Activated B cell treated with CpG ODN at 0.5 μM for 24 hours (primary cell): ENCODE data around the gene KRT1. TPM values are rescaled to one million over a fixed set of nuclear protein-coding genes. Genes with fewer than 3 reads are reported as not detected.

Experiments
- ATAC-seq: fragments of 200-7000 bp; cut with Tn5 transposase; one replicate; pipeline ENCODE4 v1.10.0; 2021; ENCODE audit warnings: low read depth, mild to moderate bottlenecking, moderate library complexity
- CTCF ChIA-PET: fragments of 350-600 bp; sonication (Branson Sonifier 250); formaldehyde crosslinking; loops from one replicate; lab custom pipeline; 2021; ENCODE audit warnings: antibody characterized with exemption; lab: Charles Lee
- POLR2A ChIA-PET: fragments of 350-600 bp; sonication (Branson Sonifier 250); formaldehyde crosslinking; loops from one replicate; lab custom pipeline; 2021; ENCODE audit warnings: antibody characterized with exemption; lab: Charles Lee
- DNase-seq: peaks from one replicate; pipeline ENCODE4 v3.0.0; 2022
- H3K27ac Mint-ChIP-seq: one replicate; pipeline ENCODE4 v1.8.0; 2020; ENCODE audit warnings: mixed read lengths
- H3K27me3 Mint-ChIP-seq: one replicate; pipeline ENCODE4 v1.8.0; 2021; ENCODE audit warnings: mixed read lengths
- H3K36me3 Mint-ChIP-seq: one replicate; pipeline ENCODE4 v1.8.0; 2021; ENCODE audit warnings: low read depth, mixed read lengths
- H3K4me1 Mint-ChIP-seq: one replicate; pipeline ENCODE4 v1.8.0; 2021; ENCODE audit warnings: mixed read lengths
- H3K4me3 Mint-ChIP-seq: one replicate; pipeline ENCODE4 v1.8.0; 2020; ENCODE audit warnings: mild to moderate bottlenecking, mixed read lengths
- H3K9me3 Mint-ChIP-seq: one replicate; pipeline ENCODE4 v1.8.0; 2020; ENCODE audit warnings: mixed read lengths
- intact Hi-C: fragments of 100-400 bp; cut with micrococcal nuclease; formaldehyde crosslinking; loops from one replicate; pipeline ENCODE4 v1.15.1; 2024
- total RNA-seq: library from RNA; stranded (reverse); gene quantifications from 2 replicates; pipeline ENCODE4 v1.2.3, GENCODE V29; 2022
- TF ChIP-seq, protein P1 (sequence below): fragments of 200-600 bp; IDR thresholded peaks from one replicate; pipeline ENCODE4 v1.8.0; 2022; ENCODE audit warnings: antibody characterized with exemption, mild to moderate bottlenecking

The KRT1 gene
- total RNA-seq, 1 donor from 2014 or later: not detected

DNA sequence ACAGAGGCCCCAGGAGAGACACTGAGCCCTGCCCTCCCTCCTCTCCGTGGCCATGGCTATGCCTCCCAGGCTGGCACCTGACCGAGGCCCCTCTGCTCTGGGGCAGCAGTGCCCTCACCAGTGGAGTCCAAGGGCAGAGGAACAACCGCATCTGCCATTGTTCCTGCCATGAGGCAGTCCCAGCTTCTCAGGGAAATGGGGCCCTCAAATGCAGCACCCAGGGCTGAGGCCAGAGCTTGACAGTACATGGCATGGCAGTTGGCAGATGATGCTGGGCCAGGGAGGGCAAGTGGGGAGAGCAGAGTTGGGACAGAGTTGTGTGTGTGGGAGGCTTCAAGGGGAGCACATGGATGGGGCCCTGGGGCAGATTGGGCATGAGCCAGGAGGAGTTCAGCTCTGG is 44.2 kb upstream of the KRT1 start:
- no peak for ATAC-seq
- CTCF ChIA-PET: no interaction called here
- no peak for DNase-seq
- Mint-ChIP-seq H3K4me3 (no peak overlapping the region), H3K9me3 (no peaks in the 10 kb centered on the region), H3K4me1 (no peaks in the 10 kb centered on the region), H3K27me3 (peaks cover 8% of the 10 kb centered on the region), H3K36me3 (no peaks in the 10 kb centered on the region), H3K27ac (no peak overlapping the region)
- intact Hi-C loops: no loop called here
- POLR2A ChIA-PET: no interaction called here
- TF ChIP-seq, protein P1, sequence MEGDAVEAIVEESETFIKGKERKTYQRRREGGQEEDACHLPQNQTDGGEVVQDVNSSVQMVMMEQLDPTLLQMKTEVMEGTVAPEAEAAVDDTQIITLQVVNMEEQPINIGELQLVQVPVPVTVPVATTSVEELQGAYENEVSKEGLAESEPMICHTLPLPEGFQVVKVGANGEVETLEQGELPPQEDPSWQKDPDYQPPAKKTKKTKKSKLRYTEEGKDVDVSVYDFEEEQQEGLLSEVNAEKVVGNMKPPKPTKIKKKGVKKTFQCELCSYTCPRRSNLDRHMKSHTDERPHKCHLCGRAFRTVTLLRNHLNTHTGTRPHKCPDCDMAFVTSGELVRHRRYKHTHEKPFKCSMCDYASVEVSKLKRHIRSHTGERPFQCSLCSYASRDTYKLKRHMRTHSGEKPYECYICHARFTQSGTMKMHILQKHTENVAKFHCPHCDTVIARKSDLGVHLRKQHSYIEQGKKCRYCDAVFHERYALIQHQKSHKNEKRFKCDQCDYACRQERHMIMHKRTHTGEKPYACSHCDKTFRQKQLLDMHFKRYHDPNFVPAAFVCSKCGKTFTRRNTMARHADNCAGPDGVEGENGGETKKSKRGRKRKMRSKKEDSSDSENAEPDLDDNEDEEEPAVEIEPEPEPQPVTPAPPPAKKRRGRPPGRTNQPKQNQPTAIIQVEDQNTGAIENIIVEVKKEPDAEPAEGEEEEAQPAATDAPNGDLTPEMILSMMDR: no peak

DNA sequence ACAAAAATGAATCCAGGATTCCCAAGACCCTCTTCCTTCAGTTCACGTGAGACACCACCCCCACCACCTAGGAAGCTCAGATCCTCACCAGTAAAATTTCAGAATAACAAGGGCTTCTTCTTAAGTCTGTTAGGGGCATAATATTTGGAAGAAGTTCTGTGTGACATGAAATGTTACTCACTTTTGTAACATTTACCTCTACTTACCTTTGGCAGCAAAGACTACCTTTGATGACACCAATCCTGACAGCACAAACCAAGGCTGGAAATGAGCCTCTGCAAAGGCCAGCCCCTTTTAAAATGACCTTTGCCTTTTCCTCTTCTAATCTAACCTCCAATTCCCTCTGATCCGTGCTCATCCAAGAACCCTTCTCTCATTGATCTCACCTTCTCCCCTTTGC is 42.5 kb upstream of the KRT1 start:
- ChIA-PET POLR2A (no interaction called here), CTCF (no interaction called here)
- Mint-ChIP-seq H3K9me3 (no peaks in the 10 kb centered on the region), H3K36me3 (no peaks in the 10 kb centered on the region), H3K27ac (no peak overlapping the region), H3K4me3 (no peak overlapping the region), H3K4me1 (no peaks in the 10 kb centered on the region), H3K27me3 (peaks cover 9% of the 10 kb centered on the region)
- intact Hi-C loops: no loop called here
- no peak for ATAC-seq
- TF ChIP-seq, protein P1: no peak
- DNase-seq: no peak

DNA sequence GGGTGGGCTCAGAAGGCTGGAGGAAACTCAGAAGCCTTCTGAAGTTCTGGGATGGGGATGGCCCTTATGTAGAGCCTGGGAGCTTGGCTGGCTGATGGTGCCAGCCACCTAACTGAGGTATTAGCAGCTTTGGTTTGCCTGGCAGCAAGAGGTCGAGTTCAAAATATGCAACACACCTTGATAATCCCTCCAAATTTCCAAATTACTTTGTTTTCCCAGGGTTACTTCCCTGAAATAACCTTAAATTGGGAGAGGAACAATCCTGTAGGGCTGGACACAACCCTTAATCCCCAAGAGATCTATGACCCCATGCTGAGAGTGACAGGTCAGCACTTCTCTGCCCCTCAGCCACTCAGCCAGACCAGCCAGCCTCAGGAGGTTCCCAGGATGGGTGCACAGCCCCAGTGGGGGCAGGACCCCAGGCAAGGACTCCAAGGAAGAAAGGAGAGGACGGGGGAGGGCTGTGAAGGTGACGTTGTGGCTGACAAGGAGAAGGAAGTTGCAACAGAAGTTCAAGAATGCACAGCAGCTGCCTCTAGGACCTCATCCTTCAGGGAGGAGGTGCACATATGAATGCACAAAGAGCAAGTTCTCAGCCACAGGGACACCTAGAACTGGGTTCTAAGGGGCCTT is 41.7 kb upstream of the KRT1 start:
- CTCF ChIA-PET: no interaction called here
- Mint-ChIP-seq H3K9me3 (no peaks in the 10 kb centered on the region), H3K27ac (no peak overlapping the region), H3K4me1 (no peaks in the 10 kb centered on the region), H3K36me3 (no peaks in the 10 kb centered on the region), H3K27me3 (peaks cover 8% of the 10 kb centered on the region), H3K4me3 (no peak overlapping the region)
- POLR2A ChIA-PET: no interaction called here
- intact Hi-C loops: no loop called here
- TF ChIP-seq, protein P1: no peak
- DNase-seq (no peak), ATAC-seq (no peak)

DNA sequence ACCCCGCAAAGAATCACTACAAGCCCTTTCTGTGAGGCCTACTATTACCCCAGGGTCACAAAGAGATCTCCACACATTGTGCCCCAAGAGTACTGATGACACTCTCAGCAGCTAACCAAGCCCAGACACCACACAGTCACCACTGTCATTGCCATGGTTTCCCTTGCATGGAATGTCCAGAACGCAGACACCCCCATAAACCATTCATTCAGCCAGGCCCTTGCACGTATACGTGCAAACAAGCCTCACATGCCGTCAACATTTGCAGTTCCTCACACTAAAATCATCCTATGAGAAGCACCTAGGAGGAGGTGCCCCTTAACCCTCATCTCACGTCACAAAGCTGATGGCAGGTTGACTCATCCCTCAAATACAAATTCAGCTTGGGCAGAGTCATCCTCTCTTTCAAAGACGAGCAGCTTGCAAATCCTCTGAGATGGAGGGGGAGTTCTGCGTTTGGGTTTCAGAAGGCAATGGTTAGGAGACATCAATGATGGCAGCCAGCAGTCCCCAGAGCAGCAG is 40.2 kb upstream of the KRT1 start:
- Mint-ChIP-seq H3K4me3 (no peak overlapping the region), H3K36me3 (no peaks in the 10 kb centered on the region), H3K27ac (no peak overlapping the region), H3K27me3 (peaks cover 17% of the 10 kb centered on the region), H3K9me3 (no peaks in the 10 kb centered on the region), H3K4me1 (no peaks in the 10 kb centered on the region)
- no peak for ATAC-seq
- intact Hi-C loops: no loop called here
- CTCF ChIA-PET: no interaction called here
- no peak for DNase-seq
- TF ChIP-seq, protein P1: no peak
- POLR2A ChIA-PET: no interaction called here

DNA sequence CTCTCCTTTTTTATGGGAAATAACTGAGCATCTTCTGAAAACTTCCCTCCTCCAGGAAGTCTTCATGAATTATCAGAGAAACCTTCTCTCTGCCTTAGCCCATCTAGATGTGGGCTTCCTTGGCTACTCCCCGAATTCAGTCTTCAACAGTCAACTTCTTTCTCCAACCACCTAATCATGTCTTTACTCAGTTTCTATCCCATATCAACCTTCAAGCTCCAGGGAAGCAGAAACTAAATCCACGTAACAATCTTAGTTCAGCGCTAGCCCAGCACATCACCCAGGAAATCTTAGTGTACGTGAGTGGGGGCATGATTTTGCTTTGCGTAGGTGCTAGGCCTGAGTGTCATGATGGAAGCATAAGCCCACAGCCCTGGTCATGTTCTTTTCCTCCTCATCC is 35.9 kb upstream of the KRT1 start:
- ATAC-seq: no peak
- Mint-ChIP-seq H3K36me3 (no peaks in the 10 kb centered on the region), H3K9me3 (no peaks in the 10 kb centered on the region), H3K4me3 (no peak overlapping the region), H3K27ac (no peak overlapping the region), H3K27me3 (peaks cover 39% of the 10 kb centered on the region), H3K4me1 (no peaks in the 10 kb centered on the region)
- ChIA-PET POLR2A (no interaction called here), CTCF (no interaction called here)
- DNase-seq: no peak
- intact Hi-C loops: no loop called here
- TF ChIP-seq, protein P1: no peak
